Gastroesophageal sphincter (tissue), 2 donors: ENCODE data around the gene BMPR2.

Experiments
- EP300 ChIP-seq: sonication (generic); formaldehyde crosslinking; IDR thresholded peaks from one replicate; pipeline ENCODE4 v1.6.1; 2017; ENCODE audit warnings: antibody characterized with exemption, mild to moderate bottlenecking
- POLR2AphosphoS5 ChIP-seq: sonication (generic); formaldehyde crosslinking; IDR thresholded peaks from one replicate; pipeline ENCODE4 v1.6.1; 2017; ENCODE audit warnings: antibody characterized with exemption

GRCh38 chr2:202408546-202409140 lies 32.5 kb downstream of the BMPR2 start:
- TF ChIP-seq EP300 (no peak), POLR2AphosphoS5 (no peak)
